Smooth muscle cell (in vitro differentiated cells): ENCODE results near the gene ASXL2. TPM values are rescaled to one million over a fixed set of nuclear protein-coding genes. Genes with fewer than 3 reads are reported as not detected.

Source experiments
- DNase-seq: peaks from one replicate; lab custom pipeline; 2025; ENCODE audit not compliant: unreplicated experiment; lab: John Stamatoyannopoulos, UW
- H2AFZ ChIP-seq: fragments of 200-600 bp; sonication (generic); 2 replicates; pipeline ENCODE4 v1.6.0; 2016; ENCODE audit warnings: antibody characterized with exemption, low read depth, mild to moderate bottlenecking
- H3F3A ChIP-seq: fragments of 200-600 bp; sonication (generic); 2 replicates; pipeline ENCODE4 v1.6.0; 2017; ENCODE audit warnings: antibody characterized with exemption, low read depth
- H3K27ac ChIP-seq: fragments of 200-600 bp; sonication (generic); 2 replicates; pipeline ENCODE4 v1.5.1; 2016; ENCODE audit warnings: low read depth, mild to moderate bottlenecking
- H3K27me3 ChIP-seq: fragments of 200-600 bp; sonication (generic); 2 replicates; pipeline ENCODE4 v1.6.1; 2016; ENCODE audit warnings: low read depth, mild to moderate bottlenecking
- H3K36me3 ChIP-seq: fragments of 200-600 bp; sonication (generic); 2 replicates; pipeline ENCODE4 v1.5.1; 2016; ENCODE audit warnings: low read depth
- H3K4me1 ChIP-seq: fragments of 200-600 bp; sonication (generic); 2 replicates; pipeline ENCODE4 v1.5.1; 2016; ENCODE audit warnings: low read depth
- H3K4me2 ChIP-seq: fragments of 200-600 bp; sonication (generic); 2 replicates; pipeline ENCODE4 v1.6.0; 2016; ENCODE audit warnings: mild to moderate bottlenecking
- H3K4me3 ChIP-seq: fragments of 200-600 bp; sonication (generic); 2 replicates; pipeline ENCODE4 v1.5.1; 2016; ENCODE audit warnings: mild to moderate bottlenecking
- H3K79me2 ChIP-seq: fragments of 200-600 bp; sonication (generic); 2 replicates; pipeline ENCODE4 v1.6.0; 2016; ENCODE audit warnings: low read depth, mild to moderate bottlenecking
- H3K9ac ChIP-seq: fragments of 200-600 bp; sonication (generic); 2 replicates; pipeline ENCODE4 v1.6.0; 2016; ENCODE audit warnings: low read depth
- H3K9me3 ChIP-seq: fragments of 200-600 bp; sonication (generic); replicated peaks from 2 replicates; pipeline ENCODE4 v1.5.1; 2016; ENCODE audit warnings: low read depth
- H4K20me1 ChIP-seq: fragments of 200-600 bp; sonication (generic); 2 replicates; pipeline ENCODE4 v1.6.0; 2016; ENCODE audit warnings: low read depth
- WGBS: methylation state at CpG from one replicate; pipeline ENCODE4 v1.1.7; 2016; ENCODE audit warnings: low lambda C conversion rate; 5-methylcytosine and 5-hydroxymethylcytosine counted together
- polyA plus RNA-seq: library from polyadenylated mRNA; unstranded; fragments of >200 nt; fragmentation: Nextera tagmentation; extraction: Ambion mirVana; gene quantifications from 2 replicates; pipeline ENCODE4 v1.2.1, GENCODE V29; 2016
- total RNA-seq: library from RNA; depleted of rRNA; stranded (reverse); fragments of >200 nt; gene quantifications from 2 replicates; pipeline ENCODE4 v1.2.3, GENCODE V29; 2014
- TF ChIP-seq, protein P1 (sequence below): fragments of 200-600 bp; sonication (generic); IDR thresholded peaks from 2 replicates; pipeline ENCODE4 v1.5.1; 2017; ENCODE audit warnings: borderline replicate concordance, mild to moderate bottlenecking, antibody characterized with exemption; ENCODE audit not compliant: insufficient read depth, poor library complexity, severe bottlenecking

The ASXL2 gene
- total and polyA plus RNA-seq, 2 experiments from 2014 or later: 4.1 to 13.2 TPM

DNA sequence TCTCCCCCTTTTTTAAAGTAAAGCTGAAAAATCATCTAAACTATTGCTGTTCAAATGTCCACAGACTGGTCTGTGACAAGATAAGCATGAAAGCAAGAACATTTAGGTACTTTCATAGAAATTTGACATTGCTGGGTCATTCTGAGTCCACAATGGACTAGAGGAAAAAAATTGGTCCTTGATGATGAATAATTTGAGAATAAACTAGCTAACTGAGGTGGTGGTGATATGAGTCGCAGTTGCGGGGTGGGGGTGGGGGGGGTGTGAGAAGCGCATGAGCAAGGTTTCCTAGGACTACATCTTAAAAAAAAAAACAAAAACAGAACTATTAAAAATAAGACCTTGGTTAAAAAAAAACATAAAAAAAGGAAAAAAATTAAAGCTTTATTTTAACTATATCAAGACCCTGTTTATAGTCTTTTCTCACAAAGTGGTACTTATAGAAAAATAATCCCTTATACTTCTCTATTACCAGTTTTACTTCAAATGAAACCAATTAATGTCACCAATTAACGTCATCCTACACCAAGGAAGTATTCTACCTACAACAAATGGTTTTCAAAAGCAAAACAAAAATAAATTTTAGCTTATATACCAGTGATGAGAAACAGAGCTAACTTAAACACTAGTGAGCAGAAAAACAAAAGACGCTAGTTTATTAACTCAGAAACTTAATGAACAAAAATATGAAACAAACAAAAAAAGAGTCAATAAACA lies 88.1 kb downstream of the ASXL2 start:
- no peak overlapping the region for H2AFZ ChIP-seq
- over 99% methylated on average over 5 of the region's 5 CpGs for WGBS
- no peak overlapping the region for H3K4me2 ChIP-seq
- no peaks in the 10 kb centered on the region for H3K27me3 ChIP-seq
- TF ChIP-seq, protein P1, sequence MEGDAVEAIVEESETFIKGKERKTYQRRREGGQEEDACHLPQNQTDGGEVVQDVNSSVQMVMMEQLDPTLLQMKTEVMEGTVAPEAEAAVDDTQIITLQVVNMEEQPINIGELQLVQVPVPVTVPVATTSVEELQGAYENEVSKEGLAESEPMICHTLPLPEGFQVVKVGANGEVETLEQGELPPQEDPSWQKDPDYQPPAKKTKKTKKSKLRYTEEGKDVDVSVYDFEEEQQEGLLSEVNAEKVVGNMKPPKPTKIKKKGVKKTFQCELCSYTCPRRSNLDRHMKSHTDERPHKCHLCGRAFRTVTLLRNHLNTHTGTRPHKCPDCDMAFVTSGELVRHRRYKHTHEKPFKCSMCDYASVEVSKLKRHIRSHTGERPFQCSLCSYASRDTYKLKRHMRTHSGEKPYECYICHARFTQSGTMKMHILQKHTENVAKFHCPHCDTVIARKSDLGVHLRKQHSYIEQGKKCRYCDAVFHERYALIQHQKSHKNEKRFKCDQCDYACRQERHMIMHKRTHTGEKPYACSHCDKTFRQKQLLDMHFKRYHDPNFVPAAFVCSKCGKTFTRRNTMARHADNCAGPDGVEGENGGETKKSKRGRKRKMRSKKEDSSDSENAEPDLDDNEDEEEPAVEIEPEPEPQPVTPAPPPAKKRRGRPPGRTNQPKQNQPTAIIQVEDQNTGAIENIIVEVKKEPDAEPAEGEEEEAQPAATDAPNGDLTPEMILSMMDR: no peak
- peaks cover 12% of the 10 kb centered on the region for H4K20me1 ChIP-seq
- no peak overlapping the region for H3K27ac ChIP-seq
- peaks cover 3% of the 10 kb centered on the region for H3K4me1 ChIP-seq
- no peak overlapping the region for H3K4me3 ChIP-seq
- no peak overlapping the region for H3K9ac ChIP-seq
- no peaks in the 10 kb centered on the region for H3K9me3 ChIP-seq
- H3K36me3 ChIP-seq: peaks cover 4% of the 10 kb centered on the region
- no peaks in the 10 kb centered on the region for H3K79me2 ChIP-seq
- H3F3A ChIP-seq: no peaks in the 10 kb centered on the region
- DNase-seq: no peak

DNA sequence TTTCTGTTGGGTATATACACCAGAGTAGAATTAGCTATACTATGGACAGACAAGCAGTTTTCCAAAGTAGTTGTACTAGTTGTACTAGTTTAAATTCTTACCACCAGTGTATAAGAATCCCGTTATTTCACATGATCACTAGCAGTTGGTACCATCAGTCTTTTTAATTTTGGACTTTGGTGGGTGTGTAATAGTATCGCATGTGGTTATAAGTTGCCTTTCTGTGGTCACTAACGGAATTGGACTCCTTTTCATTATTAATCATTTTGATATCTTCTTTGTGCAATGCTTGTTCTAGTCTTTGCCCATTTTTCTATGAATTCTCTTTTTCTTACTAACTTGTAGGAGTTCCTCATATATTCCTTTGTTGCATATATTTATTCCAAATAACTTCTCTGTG lies 89.8 kb downstream of the ASXL2 start:
- Histone ChIP-seq H3F3A (no peaks in the 10 kb centered on the region), H2AFZ (no peak overlapping the region), H3K4me2 (no peak overlapping the region), H3K79me2 (no peaks in the 10 kb centered on the region), H3K9ac (no peak overlapping the region), H4K20me1 (no peaks in the 10 kb centered on the region), H3K27ac (no peak overlapping the region), H3K4me1 (no peaks in the 10 kb centered on the region), H3K9me3 (no peaks in the 10 kb centered on the region), H3K4me3 (no peak overlapping the region), H3K27me3 (no peaks in the 10 kb centered on the region), H3K36me3 (peaks cover 4% of the 10 kb centered on the region)
- TF ChIP-seq, protein P1: no peak
- DNase-seq: no peak
- WGBS: 98% methylated on average over 3 of the region's 3 CpGs

DNA sequence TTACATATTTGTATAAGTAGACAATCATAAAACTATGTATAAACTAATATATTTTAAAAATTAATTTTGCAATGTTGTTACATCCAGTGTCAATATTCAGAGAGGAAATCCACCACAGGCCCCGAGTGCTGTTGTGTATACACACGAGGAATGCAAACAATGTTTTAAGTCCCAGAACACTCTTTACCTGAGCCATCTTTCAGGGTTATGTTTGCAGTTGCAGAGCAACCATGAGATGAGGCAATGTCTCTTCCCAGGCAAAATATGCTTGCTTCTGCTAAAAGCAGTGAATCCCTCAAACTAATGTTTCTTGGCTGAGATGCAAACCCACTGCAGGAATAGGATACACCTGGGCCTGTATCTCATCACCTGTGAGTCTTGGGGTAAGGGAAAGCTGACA lies 91.3 kb downstream of the ASXL2 start:
- Histone ChIP-seq H2AFZ (no peak overlapping the region), H3K4me2 (no peak overlapping the region), H4K20me1 (no peaks in the 10 kb centered on the region), H3K4me3 (no peak overlapping the region), H3K79me2 (no peaks in the 10 kb centered on the region), H3K27me3 (no peaks in the 10 kb centered on the region), H3K9ac (no peak overlapping the region), H3K36me3 (peaks cover 4% of the 10 kb centered on the region), H3K4me1 (no peaks in the 10 kb centered on the region), H3F3A (no peaks in the 10 kb centered on the region), H3K9me3 (no peaks in the 10 kb centered on the region), H3K27ac (no peak overlapping the region)
- 88% methylated on average over 2 of the region's 2 CpGs for WGBS
- DNase-seq: no peak
- TF ChIP-seq, protein P1: no peak

DNA sequence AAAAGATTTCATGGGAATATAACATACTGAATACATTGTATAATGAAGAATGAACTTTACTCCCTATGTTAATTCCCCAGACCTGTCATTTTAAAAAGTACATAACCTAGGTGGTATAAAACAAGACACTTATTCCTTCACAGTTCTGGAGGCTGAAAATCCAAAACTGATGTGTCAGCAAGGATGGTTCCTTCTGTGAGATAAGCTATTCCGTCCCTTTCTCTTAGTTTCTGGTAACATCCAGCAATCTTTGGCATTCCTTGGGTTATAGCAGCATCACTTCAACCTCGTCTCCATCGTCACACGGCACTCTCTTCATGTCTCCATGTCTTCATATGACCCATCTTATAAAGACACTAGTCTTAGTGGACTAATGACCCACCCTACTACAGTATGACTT lies 93.9 kb downstream of the ASXL2 start:
- DNase-seq: no peak
- Histone ChIP-seq H3F3A (no peaks in the 10 kb centered on the region), H3K9ac (no peak overlapping the region), H3K79me2 (no peaks in the 10 kb centered on the region), H3K4me2 (no peak overlapping the region), H2AFZ (no peak overlapping the region), H3K4me3 (no peak overlapping the region), H3K4me1 (no peaks in the 10 kb centered on the region), H3K27me3 (no peaks in the 10 kb centered on the region), H3K9me3 (no peaks in the 10 kb centered on the region), H3K36me3 (peaks cover 4% of the 10 kb centered on the region), H3K27ac (no peak overlapping the region), H4K20me1 (no peaks in the 10 kb centered on the region)
- 94% methylated on average over 4 of the region's 4 CpGs for WGBS
- TF ChIP-seq, protein P1: no peak
